Mammary epithelial cell (primary cell): ENCODE data around the gene CDC42EP2.

ENCODE experiments used
- EZH2 ChIP-seq: IDR thresholded peaks from 2 replicates; pipeline ENCODE4 v1.6.1; 2012; ENCODE audit warnings: low read length, inconsistent platforms, borderline replicate concordance
- TF ChIP-seq, protein P1 (sequence below), 2 donors: IDR thresholded peaks in 1 of 2; conservative IDR thresholded peaks in 1 of 2; 2 replicates each; pipeline ENCODE4 v1.5.1; 2011 to 2012; ENCODE audit warnings: inconsistent platforms in 2 of 2, low read length in 2 of 2, mild to moderate bottlenecking in 2 of 2, control low read depth in 1 of 2, low read depth in 1 of 2; ENCODE audit not compliant: insufficient read depth in 1 of 2; ENCODE audit errors: extremely low read depth in 1 of 2

DNA sequence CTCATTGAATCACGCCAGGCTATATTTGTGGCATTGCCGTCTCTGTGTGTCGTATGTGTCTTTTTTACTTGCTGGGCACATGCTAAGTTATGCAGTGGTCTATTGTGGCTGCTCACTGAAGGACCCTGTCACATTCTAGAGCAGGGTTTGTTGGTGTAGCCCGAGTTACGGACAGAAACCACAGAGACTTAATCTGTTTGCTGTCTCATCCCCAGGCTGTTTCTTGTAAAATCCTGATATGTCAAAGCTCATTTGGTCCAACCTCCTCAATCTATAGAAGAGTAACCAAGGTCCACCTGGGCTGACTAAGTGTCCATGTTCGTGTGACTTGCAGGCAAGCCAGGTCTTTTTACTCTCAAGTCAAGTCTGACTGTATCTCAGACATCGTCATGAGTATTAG is 24.0 kb downstream of the CDC42EP2 start:
- TF ChIP-seq, protein P1, sequence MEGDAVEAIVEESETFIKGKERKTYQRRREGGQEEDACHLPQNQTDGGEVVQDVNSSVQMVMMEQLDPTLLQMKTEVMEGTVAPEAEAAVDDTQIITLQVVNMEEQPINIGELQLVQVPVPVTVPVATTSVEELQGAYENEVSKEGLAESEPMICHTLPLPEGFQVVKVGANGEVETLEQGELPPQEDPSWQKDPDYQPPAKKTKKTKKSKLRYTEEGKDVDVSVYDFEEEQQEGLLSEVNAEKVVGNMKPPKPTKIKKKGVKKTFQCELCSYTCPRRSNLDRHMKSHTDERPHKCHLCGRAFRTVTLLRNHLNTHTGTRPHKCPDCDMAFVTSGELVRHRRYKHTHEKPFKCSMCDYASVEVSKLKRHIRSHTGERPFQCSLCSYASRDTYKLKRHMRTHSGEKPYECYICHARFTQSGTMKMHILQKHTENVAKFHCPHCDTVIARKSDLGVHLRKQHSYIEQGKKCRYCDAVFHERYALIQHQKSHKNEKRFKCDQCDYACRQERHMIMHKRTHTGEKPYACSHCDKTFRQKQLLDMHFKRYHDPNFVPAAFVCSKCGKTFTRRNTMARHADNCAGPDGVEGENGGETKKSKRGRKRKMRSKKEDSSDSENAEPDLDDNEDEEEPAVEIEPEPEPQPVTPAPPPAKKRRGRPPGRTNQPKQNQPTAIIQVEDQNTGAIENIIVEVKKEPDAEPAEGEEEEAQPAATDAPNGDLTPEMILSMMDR (conservative IDR thresholded peaks at IDR 0.05 in 1 of 2, IDR thresholded peaks at IDR 0.05 in 1 of 2; ENCODE audit: extremely low read depth in 1 of 2, insufficient read depth in 1 of 2, low read depth in 1 of 2, low read length in 2 of 2): no peak
- no peak for TF ChIP-seq EZH2
